GM06990 (cell line): ENCODE measurements around the gene BAX.

ENCODE experiments used
- DNase-seq: peaks from one replicate; pipeline ENCODE4 v3.0.0-alpha.2; 2011; ENCODE audit not compliant: insufficient read length; ENCODE audit errors: extremely low read depth
- H3K27me3 ChIP-seq: replicated peaks from 2 replicates; pipeline ENCODE4 v1.6.0; 2011; ENCODE audit warnings: low read length; ENCODE audit not compliant: control insufficient read depth, insufficient read depth
- H3K36me3 ChIP-seq: 2 replicates; pipeline ENCODE4 v1.5.1; 2011; ENCODE audit warnings: low read length; ENCODE audit not compliant: control insufficient read depth, insufficient read depth
- H3K4me3 ChIP-seq: replicated peaks from 2 replicates; pipeline ENCODE4 v1.5.1; 2011; ENCODE audit warnings: low read depth, mild to moderate bottlenecking, control low read depth, low read length
- CTCF ChIP-seq: IDR thresholded peaks from 2 replicates; pipeline ENCODE4 v1.5.1; 2011; ENCODE audit warnings: low read length, control low read depth, mild to moderate bottlenecking, inconsistent platforms; ENCODE audit not compliant: insufficient read depth, poor library complexity, severe bottlenecking

The BAX gene

GRCh38 chr19:48994035-48994386 lies 39.3 kb downstream of the BAX start:
- TF ChIP-seq CTCF, result no peak
- Histone ChIP-seq H3K27me3 (no peaks in the 10 kb centered on the region), H3K36me3 (peaks cover 2% of the 10 kb centered on the region; the same call in 1 of the 2 replicates), H3K4me3 (peak overlapping the region; percentile 92)
- no peak for DNase-seq

- peak; percentile 73 for TF ChIP-seq CTCF
- DNase-seq, result no peak
These were observed 43.3 kb downstream of the BAX start for GRCh38 chr19:48997972-48998371.

GRCh38 chr19:48999481-49000325 lies 45.0 kb downstream of the BAX start:
- no peak overlapping the region for H3K4me3 ChIP-seq
- peaks cover 20% of the 10 kb centered on the region for H3K36me3 ChIP-seq
- no peaks in the 10 kb centered on the region for H3K27me3 ChIP-seq
- TF ChIP-seq CTCF, result peak; percentile 89
- no peak for DNase-seq

More at GRCh38 chr19:48997972-48998371, 43.3 kb downstream of the BAX start:
- Histone ChIP-seq H3K36me3 (peaks cover 8% of the 10 kb centered on the region), H3K27me3 (no peaks in the 10 kb centered on the region), H3K4me3 (no peak overlapping the region)

GRCh38 chr19:49004133-49004532 lies 49.5 kb downstream of the BAX start:
- Histone ChIP-seq H3K27me3 (no peaks in the 10 kb centered on the region), H3K36me3 (peaks cover 36% of the 10 kb centered on the region), H3K4me3 (no peak overlapping the region)
- TF ChIP-seq CTCF, result no peak
- no peak for DNase-seq

GRCh38 chr19:49004964-49005614 lies 50.4 kb downstream of the BAX start:
- Histone ChIP-seq H3K4me3 (no peak overlapping the region), H3K27me3 (no peaks in the 10 kb centered on the region), H3K36me3 (peaks cover 34% of the 10 kb centered on the region)
- TF ChIP-seq CTCF, result no peak
- no peak for DNase-seq
